VCaP (cell line): ENCODE results near the gene ANAPC2.

Source experiments
- H3K27ac ChIP-seq: fragments of 450-650 bp; 2 replicates; pipeline ENCODE4 v1.5.1; 2017
- TF ChIP-seq, protein P1 (sequence below): fragments of 450-650 bp; conservative IDR thresholded peaks from 2 replicates; pipeline ENCODE4 v1.5.1; 2017; ENCODE audit warnings: mild to moderate bottlenecking, moderate library complexity

ANAPC2 gene, protein sequence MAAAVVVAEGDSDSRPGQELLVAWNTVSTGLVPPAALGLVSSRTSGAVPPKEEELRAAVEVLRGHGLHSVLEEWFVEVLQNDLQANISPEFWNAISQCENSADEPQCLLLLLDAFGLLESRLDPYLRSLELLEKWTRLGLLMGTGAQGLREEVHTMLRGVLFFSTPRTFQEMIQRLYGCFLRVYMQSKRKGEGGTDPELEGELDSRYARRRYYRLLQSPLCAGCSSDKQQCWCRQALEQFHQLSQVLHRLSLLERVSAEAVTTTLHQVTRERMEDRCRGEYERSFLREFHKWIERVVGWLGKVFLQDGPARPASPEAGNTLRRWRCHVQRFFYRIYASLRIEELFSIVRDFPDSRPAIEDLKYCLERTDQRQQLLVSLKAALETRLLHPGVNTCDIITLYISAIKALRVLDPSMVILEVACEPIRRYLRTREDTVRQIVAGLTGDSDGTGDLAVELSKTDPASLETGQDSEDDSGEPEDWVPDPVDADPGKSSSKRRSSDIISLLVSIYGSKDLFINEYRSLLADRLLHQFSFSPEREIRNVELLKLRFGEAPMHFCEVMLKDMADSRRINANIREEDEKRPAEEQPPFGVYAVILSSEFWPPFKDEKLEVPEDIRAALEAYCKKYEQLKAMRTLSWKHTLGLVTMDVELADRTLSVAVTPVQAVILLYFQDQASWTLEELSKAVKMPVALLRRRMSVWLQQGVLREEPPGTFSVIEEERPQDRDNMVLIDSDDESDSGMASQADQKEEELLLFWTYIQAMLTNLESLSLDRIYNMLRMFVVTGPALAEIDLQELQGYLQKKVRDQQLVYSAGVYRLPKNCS

DNA sequence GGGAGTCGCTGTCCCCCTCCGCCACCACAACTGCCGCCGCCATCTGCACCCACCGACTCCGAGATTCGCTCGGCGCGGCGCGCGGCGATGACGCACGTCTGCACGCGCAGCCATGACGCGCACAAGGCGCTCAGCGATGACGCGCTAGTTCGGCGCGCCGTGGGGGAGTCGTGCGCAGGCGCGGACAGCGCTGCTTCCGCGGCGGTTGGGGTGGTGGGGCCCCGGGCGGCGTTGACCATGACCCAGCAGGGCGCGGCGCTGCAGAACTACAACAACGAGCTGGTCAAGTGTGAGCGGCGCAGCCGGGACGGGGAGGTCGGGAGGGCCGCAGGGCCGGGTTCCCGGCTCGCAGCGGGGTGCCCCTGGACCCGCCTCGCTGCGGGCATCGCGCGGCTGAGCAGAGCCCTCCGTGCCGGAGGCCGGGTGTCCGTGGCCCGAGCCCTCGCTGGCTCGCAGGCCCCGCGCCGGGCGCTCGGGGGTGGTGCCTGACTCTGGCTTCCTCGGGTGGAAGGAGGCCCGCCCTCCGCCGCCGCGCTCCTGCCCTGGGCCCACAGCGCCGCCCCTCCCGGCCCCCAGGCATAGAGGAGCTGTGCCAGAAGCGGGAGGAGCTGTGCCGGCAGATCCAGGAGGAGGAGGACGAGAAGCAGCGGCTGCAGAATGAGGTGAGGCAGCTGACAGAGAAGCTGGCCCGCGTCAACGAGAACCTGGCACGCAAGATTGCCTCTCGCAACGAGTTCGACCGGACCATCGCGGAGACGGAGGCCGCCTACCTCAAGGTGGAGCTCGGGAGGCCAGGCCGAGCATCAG is at the start of gene ANAPC2, which contains the start of gene SSNA1:
Gene ANAPC2, minus strand, starts transcription at position 71 of the 807 bp plus-strand sequence. Its CDS starts 28 bp downstream, at position 43.
Gene SSNA1, plus strand, starts transcription at position 187 of the 807 bp plus-strand sequence. Its CDS starts 51 bp downstream, at position 238.
- peak within 1 kb of the TSS; percentile 97 for H3K27ac ChIP-seq

DNA sequence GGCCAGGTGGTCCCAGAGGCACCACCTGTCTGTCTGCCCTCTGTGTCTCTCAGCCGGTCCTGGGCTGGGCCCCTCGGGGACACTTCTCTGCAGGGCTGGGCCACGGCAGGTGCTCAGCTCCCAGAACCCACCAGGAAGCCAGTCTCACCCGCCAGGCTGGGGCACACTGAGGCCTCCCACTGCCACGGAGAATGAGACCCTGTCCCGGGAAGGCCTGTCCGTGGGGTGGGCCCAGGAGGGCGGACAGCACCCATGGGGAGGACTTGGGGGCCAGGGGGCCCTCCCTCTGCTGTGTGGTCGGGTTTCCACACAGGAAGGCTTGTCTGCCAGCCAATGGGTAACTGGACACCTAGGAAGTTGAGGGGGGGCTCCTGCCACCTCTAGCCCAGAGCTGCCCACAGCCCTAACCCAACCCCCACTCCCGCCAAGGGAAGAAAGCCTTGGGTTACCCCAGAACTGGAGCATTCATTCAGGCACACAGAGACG is 48.6 kb upstream of the ANAPC2 start:
- H3K27ac ChIP-seq, result peak overlapping the region; percentile 100
- TF ChIP-seq, protein P1, sequence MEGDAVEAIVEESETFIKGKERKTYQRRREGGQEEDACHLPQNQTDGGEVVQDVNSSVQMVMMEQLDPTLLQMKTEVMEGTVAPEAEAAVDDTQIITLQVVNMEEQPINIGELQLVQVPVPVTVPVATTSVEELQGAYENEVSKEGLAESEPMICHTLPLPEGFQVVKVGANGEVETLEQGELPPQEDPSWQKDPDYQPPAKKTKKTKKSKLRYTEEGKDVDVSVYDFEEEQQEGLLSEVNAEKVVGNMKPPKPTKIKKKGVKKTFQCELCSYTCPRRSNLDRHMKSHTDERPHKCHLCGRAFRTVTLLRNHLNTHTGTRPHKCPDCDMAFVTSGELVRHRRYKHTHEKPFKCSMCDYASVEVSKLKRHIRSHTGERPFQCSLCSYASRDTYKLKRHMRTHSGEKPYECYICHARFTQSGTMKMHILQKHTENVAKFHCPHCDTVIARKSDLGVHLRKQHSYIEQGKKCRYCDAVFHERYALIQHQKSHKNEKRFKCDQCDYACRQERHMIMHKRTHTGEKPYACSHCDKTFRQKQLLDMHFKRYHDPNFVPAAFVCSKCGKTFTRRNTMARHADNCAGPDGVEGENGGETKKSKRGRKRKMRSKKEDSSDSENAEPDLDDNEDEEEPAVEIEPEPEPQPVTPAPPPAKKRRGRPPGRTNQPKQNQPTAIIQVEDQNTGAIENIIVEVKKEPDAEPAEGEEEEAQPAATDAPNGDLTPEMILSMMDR, result no peak

More for the DNA sequence above, at the start of gene ANAPC2, which contains the start of gene SSNA1:
- TF ChIP-seq, protein P1, result peak; percentile 52

DNA sequence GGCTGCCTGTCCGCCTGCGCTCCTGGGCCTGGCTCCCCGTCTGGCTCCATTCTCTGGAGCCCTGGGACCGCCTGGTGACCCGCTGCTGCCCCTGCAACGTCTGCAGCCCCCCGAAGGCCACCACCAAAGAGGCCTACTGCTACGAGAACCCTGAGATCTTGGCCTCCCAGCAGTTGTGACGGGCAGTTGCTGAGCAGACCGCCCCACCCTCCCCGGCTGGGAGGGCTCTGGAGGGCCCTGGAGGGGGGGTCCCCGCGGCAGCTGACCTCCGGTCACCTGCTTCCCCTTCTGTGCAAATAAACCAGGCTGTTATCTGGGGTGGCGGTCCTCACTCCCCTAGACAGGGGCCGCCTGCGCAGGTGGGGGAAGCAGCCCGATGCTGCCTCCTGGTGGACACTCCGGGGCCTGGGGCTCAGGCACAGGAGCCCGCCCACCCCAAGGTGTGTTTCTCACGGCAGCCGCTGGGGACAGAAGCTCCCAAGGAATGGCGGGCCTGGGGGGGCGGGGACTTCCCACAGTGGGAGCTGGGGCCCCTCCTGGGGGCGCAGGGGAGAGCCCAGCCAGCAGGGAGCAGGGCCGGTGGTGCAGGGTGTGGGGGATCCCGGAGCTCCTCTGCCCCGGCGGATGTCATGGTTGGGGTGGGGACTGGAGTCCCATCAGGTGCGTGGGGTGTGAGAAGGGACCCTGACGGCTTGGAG is 48.0 kb upstream of the ANAPC2 start:
- peak overlapping the region; percentile 100; the same call in 1 of the 2 replicates for H3K27ac ChIP-seq
- TF ChIP-seq, protein P1, result peak; percentile 100

DNA sequence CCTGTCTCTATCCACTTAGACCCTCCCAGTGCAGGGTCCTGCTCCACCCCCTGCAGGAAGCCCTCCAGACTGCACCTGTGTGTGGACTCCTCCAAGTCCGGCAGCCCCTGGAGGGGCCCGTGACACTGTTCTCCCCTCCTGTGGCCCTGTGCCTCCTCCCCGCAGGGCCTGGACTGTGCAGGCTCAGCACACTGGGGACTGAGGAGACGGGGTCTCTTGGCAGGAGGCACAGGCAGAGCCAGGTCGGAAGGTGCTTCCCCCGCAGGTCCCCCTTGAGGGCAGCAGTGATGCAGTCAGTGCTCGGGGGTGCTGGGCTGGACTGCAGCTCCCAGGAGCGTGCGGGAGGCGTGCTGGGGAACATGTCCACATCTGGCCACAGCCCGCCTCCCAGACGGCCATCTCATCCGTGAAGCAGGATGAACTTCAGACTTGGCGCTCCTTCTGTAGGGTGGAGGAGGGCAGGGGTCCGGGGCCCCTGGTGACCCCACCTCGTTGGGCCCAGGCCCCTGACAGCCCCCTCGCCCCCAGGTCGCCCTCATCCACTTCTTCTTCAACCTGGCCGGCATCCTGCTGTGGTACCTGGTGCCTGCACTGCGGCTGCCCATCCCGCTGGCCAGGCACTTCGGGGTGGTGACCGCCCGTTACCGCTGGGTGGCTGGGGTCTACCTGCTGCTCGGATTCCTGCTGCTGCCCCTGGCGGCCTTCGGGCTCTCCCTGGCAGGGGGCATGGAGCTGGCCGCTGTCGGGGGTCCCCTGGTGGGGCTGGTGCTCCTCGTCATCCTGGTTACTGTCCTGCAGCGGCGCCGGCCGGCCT is 47.3 kb upstream of the ANAPC2 start:
- H3K27ac ChIP-seq, result peak overlapping the region; percentile 100; the same call in 1 of the 2 replicates
- TF ChIP-seq, protein P1, result no peak

DNA sequence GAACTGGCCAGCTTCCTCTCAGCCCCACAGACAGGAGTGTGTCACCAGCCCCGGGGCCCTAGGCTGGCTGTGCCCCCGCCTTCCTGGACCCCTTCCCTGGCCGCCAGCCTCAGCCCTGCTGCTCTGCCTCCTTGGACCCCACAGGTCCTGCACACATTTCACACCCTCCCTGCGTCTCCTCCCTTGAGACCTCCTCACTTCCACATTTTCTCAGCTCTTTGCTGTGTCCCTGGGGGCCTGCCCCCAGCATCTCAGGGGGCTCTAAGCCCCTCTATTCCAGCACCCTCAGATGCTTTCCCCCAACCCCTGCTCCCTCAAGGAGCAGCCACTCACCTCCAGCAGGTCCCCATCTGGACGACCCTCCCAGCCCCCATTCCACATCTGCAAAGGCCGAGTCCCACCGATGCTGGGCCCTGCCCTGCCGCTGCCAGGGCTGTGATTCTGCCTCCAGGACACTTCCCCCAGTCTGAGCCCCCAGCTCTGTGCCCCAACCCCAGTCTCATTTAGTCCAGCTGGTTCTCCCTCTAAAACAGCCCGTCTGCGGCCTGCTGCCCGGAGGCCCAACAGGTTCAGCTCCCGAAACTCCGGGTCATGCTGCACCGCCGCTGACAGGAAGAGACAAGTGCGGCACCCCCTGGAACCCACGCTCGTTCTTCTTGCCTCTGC is 46.5 kb upstream of the ANAPC2 start:
- TF ChIP-seq, protein P1, result no peak
- no peak overlapping the region for H3K27ac ChIP-seq
